GM12872 (cell line): Measurements from ENCODE around the gene MYO1D.

ENCODE experiments used
- TF ChIP-seq, protein P1 (sequence below): IDR thresholded peaks from 3 replicates; pipeline ENCODE4 v1.5.1; 2011; ENCODE audit warnings: low read depth, mild to moderate bottlenecking, low read length, moderate library complexity; ENCODE audit not compliant: insufficient read depth

MYO1D gene

DNA sequence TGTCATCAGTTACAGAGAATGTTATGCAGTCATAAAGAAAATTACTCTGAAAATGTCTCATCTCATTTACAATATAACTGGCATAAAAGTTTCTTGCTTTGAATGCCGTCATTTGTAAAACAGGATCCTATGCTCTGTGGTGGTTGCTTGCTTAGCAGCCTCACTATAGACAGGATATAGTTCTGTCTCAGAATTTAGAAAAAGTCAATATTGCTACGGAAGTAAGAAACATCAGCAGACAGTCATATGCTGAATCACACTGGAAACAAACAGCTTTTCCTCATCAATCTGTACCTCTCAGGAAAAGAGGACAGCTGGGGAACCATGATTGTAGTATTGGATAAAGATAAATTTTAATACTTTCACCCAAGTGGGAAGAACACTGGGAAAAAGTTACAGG, 105.5 kb downstream of the MYO1D start:
- TF ChIP-seq, protein P1, sequence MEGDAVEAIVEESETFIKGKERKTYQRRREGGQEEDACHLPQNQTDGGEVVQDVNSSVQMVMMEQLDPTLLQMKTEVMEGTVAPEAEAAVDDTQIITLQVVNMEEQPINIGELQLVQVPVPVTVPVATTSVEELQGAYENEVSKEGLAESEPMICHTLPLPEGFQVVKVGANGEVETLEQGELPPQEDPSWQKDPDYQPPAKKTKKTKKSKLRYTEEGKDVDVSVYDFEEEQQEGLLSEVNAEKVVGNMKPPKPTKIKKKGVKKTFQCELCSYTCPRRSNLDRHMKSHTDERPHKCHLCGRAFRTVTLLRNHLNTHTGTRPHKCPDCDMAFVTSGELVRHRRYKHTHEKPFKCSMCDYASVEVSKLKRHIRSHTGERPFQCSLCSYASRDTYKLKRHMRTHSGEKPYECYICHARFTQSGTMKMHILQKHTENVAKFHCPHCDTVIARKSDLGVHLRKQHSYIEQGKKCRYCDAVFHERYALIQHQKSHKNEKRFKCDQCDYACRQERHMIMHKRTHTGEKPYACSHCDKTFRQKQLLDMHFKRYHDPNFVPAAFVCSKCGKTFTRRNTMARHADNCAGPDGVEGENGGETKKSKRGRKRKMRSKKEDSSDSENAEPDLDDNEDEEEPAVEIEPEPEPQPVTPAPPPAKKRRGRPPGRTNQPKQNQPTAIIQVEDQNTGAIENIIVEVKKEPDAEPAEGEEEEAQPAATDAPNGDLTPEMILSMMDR = no peak

DNA sequence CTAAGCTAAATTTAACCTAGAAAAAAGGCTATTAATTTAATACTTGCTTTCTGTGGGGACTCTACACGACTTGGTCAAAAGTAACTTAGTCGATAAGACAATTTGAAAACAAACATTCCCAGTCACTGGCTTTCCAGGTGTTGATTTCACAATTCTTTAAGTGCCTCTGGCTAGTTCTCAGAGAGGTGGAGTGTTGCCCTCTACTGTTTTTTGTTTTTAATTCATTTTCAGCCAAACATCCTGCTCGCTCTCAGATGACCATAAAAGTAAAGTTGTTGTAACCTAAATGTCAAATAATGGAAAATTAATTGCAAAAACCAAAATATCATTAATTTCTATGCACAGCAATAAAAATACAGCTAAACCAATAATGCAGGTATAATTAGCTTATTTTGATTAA, 107.1 kb downstream of the MYO1D start:
- TF ChIP-seq, protein P1 = no peak

DNA sequence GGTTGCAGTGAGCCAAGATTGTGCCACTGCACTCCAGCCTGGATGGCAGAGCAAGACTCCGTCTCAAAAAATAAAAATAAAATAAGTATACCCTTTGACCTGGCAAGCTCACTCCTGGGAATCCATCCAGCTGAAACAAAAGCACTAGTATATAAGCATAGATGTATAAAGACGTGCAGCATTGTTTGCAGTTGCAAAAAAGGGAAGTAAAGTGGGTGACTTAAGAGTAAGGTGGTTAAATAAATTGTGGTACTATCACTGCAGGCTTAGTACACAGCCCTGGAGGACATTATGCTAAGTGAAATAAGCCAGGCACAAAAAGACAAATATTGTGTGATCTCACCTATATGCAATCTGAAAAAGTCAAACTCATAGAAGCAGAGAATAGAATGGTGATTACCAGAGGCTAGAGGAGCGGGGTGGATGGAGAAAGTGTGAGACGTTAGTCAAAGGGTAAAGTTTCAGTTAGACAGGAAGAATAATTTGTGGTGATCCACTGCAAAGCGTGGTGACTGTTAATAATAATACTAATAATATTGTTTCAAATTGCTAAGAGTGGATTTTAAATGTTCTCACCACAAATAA, 113.0 kb downstream of the MYO1D start:
- TF ChIP-seq, protein P1 = no peak

- TF ChIP-seq, protein P1 = no peak
These were observed 117.4 kb downstream of the MYO1D start for GRCh38 chr17:32759476-32759875.

DNA sequence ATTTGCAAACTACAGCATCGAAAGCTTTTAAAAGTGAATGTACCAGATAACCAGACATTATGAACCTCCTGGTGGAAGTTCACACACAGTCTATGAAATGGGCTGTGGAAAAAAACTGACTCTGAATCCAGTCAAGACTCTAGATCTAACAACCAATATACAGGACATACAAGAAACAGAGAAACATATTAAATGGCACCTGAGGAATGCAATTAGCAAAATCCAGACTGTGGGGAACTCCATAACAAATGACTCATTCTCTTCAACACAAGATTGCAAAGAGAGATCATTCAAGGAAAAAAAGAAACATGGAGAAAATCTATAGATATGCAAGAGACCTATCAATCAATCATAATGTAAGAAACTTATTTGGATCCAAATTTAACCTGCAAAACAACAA, 119.0 kb downstream of the MYO1D start:
- TF ChIP-seq, protein P1 = no peak

DNA sequence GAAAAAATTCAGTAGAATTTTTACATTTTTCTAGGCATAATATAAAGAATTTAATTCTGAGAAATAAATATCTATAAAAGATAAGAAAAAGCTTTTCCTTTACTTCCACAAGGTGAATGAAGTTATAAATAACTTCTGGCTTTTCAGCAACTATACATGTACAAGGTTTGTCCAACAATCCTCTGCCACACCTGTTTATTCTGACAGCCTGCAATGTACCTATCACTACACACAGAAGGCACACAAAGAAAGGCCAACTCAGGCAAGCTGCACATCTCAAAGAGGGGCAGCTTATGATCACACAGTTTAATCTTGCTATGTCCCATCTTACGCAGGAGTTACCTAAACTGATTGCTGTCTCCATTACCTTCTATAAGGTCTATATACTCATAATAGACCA, 120.2 kb downstream of the MYO1D start:
- TF ChIP-seq, protein P1 = no peak

GRCh38 chr17:32755045-32755805, 121.7 kb downstream of the MYO1D start:
- TF ChIP-seq, protein P1 = peak; percentile 16; the same call in 1 of the 3 replicates
